IMR-90 (cell line): ENCODE results near the gene CHD9. TPM values are rescaled to one million over a fixed set of nuclear protein-coding genes. Genes with fewer than 3 reads are reported as not detected.

Source experiments
- ATAC-seq: fragments of 200-7000 bp; cut with Tn5 transposase; 2 replicates; pipeline ENCODE4 v1.9.1; 2020; ENCODE audit warnings: low read depth, mild to moderate bottlenecking, moderate library complexity
- BruUV-seq: library from RNA; stranded (reverse); fragments of 400-500 nt; replicated peaks from 2 replicates; lab custom pipeline; 2021; lab: Mats Ljungman, UMichigan
- CTCF ChIA-PET: fragments of 300-600 bp; formaldehyde crosslinking; extraction: SDS; loops from one replicate; lab custom pipeline; 2021; ENCODE audit warnings: antibody characterized with exemption; lab: Yijun Ruan, JAX
- POLR2A ChIA-PET: fragments of 300-600 bp; sonication (Branson Sonifier 250); formaldehyde crosslinking; loops from one replicate; lab custom pipeline; 2022; ENCODE audit warnings: antibody characterized with exemption; ENCODE audit not compliant: unreplicated experiment; lab: Charles Lee
- DNase-seq: peaks from one replicate; pipeline ENCODE4 v3.0.0; 2013
- H2AFZ ChIP-seq: replicated peaks from 2 replicates; pipeline ENCODE3; 2013; ENCODE audit warnings: low read length, mild to moderate bottlenecking; ENCODE audit not compliant: poor library complexity
- H2AK5ac ChIP-seq: 2 replicates; pipeline ENCODE4 v1.6.1; 2013; ENCODE audit warnings: low read depth, low read length, inconsistent platforms
- H2AK9ac ChIP-seq: replicated peaks from 2 replicates; pipeline ENCODE3; 2013; ENCODE audit warnings: mild to moderate bottlenecking, low read depth, low read length, moderate library complexity; ENCODE audit not compliant: poor library complexity
- H2BK120ac ChIP-seq: 2 replicates; pipeline ENCODE4 v1.6.1; 2013; ENCODE audit warnings: low read depth, low read length, inconsistent platforms
- H2BK15ac ChIP-seq: 3 replicates; pipeline ENCODE4 v1.6.1; 2013; ENCODE audit warnings: low read depth, low read length, inconsistent platforms
- H2BK20ac ChIP-seq: 2 replicates; pipeline ENCODE4 v1.6.1; 2013; ENCODE audit warnings: low read depth, mild to moderate bottlenecking, inconsistent platforms, low read length, moderate library complexity
- H2BK5ac ChIP-seq: 2 replicates; pipeline ENCODE4 v1.6.1; 2013; ENCODE audit warnings: mild to moderate bottlenecking, low read depth, low read length, inconsistent platforms; ENCODE audit not compliant: poor library complexity, severe bottlenecking
- H3K14ac ChIP-seq: replicated peaks from 2 replicates; pipeline ENCODE4 v1.6.1; 2013; ENCODE audit warnings: low read depth, low read length, inconsistent platforms
- H3K18ac ChIP-seq: 2 replicates; pipeline ENCODE4 v1.6.1; 2013; ENCODE audit warnings: low read depth, low read length, control low read depth
- H3K23ac ChIP-seq: 2 replicates; pipeline ENCODE4 v1.6.1; 2013; ENCODE audit warnings: low read depth, low read length, inconsistent platforms
- H3K27ac ChIP-seq: 2 replicates; pipeline ENCODE4 v1.5.1; 2013; ENCODE audit warnings: mild to moderate bottlenecking, control low read depth, low read length; ENCODE audit not compliant: insufficient read depth
- H3K27me3 ChIP-seq: 2 replicates; pipeline ENCODE4 v1.6.1; 2013; ENCODE audit warnings: low read length; ENCODE audit not compliant: control insufficient read depth, insufficient read depth
- H3K36me3 ChIP-seq: 2 replicates; pipeline ENCODE4 v1.6.1; 2013; ENCODE audit warnings: low read length, mixed read lengths; ENCODE audit not compliant: control insufficient read depth, insufficient read depth
- H3K4ac ChIP-seq: 2 replicates; pipeline ENCODE4 v1.6.1; 2013; ENCODE audit warnings: low read depth, low read length, inconsistent platforms
- H3K4me1 ChIP-seq: 2 replicates; pipeline ENCODE4 v1.6.1; 2013; ENCODE audit warnings: low read length, mixed read lengths; ENCODE audit not compliant: control insufficient read depth, insufficient read depth
- H3K4me2 ChIP-seq: 2 replicates; pipeline ENCODE4 v1.6.1; 2013; ENCODE audit warnings: low read depth, mild to moderate bottlenecking, control low read depth, low read length, moderate library complexity
- H3K4me3 ChIP-seq: 2 replicates; pipeline ENCODE4 v1.5.1; 2013; ENCODE audit warnings: low read depth, mild to moderate bottlenecking, control low read depth, low read length, moderate library complexity; ENCODE audit not compliant: insufficient read depth
- H3K56ac ChIP-seq: 2 replicates; pipeline ENCODE4 v1.6.1; 2013; ENCODE audit warnings: low read length, inconsistent platforms; ENCODE audit not compliant: insufficient read depth; ENCODE audit errors: extremely low read depth
- H3K79me1 ChIP-seq, 2 experiments: 2 replicates each; pipeline ENCODE4 v1.6.1; 2013; ENCODE audit warnings: low read length in 2 of 2, inconsistent platforms in 1 of 2, low read depth in 1 of 2
- H3K9ac ChIP-seq: 2 replicates; pipeline ENCODE4 v1.6.1; 2013; ENCODE audit warnings: low read depth, low read length, control low read depth
- H3K9me1 ChIP-seq: 2 replicates; pipeline ENCODE4 v1.6.1; 2013; ENCODE audit warnings: low read length, inconsistent platforms; ENCODE audit not compliant: insufficient read depth
- H3K9me3 ChIP-seq: 2 replicates; pipeline ENCODE4 v1.6.1; 2013; ENCODE audit warnings: low read length; ENCODE audit not compliant: control insufficient read depth, insufficient read depth
- H4K20me1 ChIP-seq: 2 replicates; pipeline ENCODE4 v1.6.1; 2013; ENCODE audit warnings: low read length, inconsistent platforms; ENCODE audit not compliant: insufficient read depth
- H4K5ac ChIP-seq: 2 replicates; pipeline ENCODE4 v1.6.1; 2013; ENCODE audit warnings: mild to moderate bottlenecking, low read depth, low read length, control low read depth
- H4K8ac ChIP-seq, 2 experiments: 2 replicates each; pipeline ENCODE4 v1.6.1; 2013; ENCODE audit warnings: low read depth in 2 of 2, low read length in 2 of 2, control low read depth in 1 of 2, inconsistent platforms in 1 of 2
- H4K91ac ChIP-seq: 2 replicates; pipeline ENCODE4 v1.6.1; 2013; ENCODE audit warnings: low read depth, low read length, inconsistent platforms; ENCODE audit not compliant: insufficient read depth
- BHLHE40 ChIP-seq: fragments of 150-350 bp; IDR thresholded peaks from 2 replicates; pipeline ENCODE4 v1.6.1; 2016; ENCODE audit warnings: mild to moderate bottlenecking, low read depth, low read length
- MXI1 ChIP-seq: IDR thresholded peaks from 2 replicates; pipeline ENCODE4 v1.6.1; 2012; ENCODE audit warnings: low read depth, mild to moderate bottlenecking, low read length, moderate library complexity, borderline replicate concordance
- NFE2L2 ChIP-seq: fragments of 150-350 bp; IDR thresholded peaks from 2 replicates; pipeline ENCODE4 v1.6.1; 2016; ENCODE audit warnings: low read depth, mild to moderate bottlenecking, low read length
- RAD21 ChIP-seq: IDR thresholded peaks from 2 replicates; pipeline ENCODE4 v1.6.1; 2012; ENCODE audit warnings: low read length, improper control_type of control experiment
- RCOR1 ChIP-seq: IDR thresholded peaks from 2 replicates; pipeline ENCODE4 v1.6.1; 2012; ENCODE audit warnings: mild to moderate bottlenecking, low read length, improper control_type of control experiment; ENCODE audit not compliant: insufficient replicate concordance
- RFX5 ChIP-seq: IDR thresholded peaks from 2 replicates; pipeline ENCODE4 v1.8.0; 2012; ENCODE audit warnings: low read depth, mild to moderate bottlenecking, low read length, moderate library complexity
- USF2 ChIP-seq: fragments of 150-350 bp; IDR thresholded peaks from 2 replicates; pipeline ENCODE4 v1.6.1; 2017; ENCODE audit warnings: mild to moderate bottlenecking, antibody characterized with exemption, low read length, low read depth
- WGBS, 2 experiments: methylation state at CpG; one replicate each; pipeline versions ENCODE4 v1.1.5 to v1.1.7; 2013; ENCODE audit warnings: missing lambda C conversion rate in 2 of 2; ENCODE audit not compliant: insufficient read length in 1 of 2; ENCODE audit errors: extremely low coverage in 2 of 2; 5-methylcytosine and 5-hydroxymethylcytosine counted together
- dilution Hi-C: fragments of 300-500 bp; cut with HindIII; formaldehyde crosslinking; loops from one replicate; pipeline ENCODE4 v1.14.3; 2018; ENCODE audit warnings: low sequenced_read_pairs; ENCODE audit not compliant: unreplicated experiment
- in situ Hi-C: fragments of 300-500 bp; cut with MboI; formaldehyde crosslinking; loops from 3 replicates; pipeline ENCODE4 v1.14.3; 2019; ENCODE audit warnings: low sequenced_read_pairs, inconsistent platforms, mixed read lengths
- intact Hi-C: fragments of 100-400 bp; cut with micrococcal nuclease; formaldehyde crosslinking; loops from 2 replicates; pipeline ENCODE4 v1.10.0; 2022
- polyA plus RNA-seq, 3 experiments: library from polyadenylated mRNA; depleted of rRNA; stranded (reverse); fragments of >200 nt; gene quantifications; 2 replicates each; pipeline ENCODE4 v1.2.3, GENCODE V29; 2012; ENCODE audit warnings: low replicate concordance in 1 of 3
- total RNA-seq: library from RNA; depleted of rRNA; stranded (reverse); fragments of >200 nt; gene quantifications from 2 replicates; pipeline ENCODE4 v1.2.3, GENCODE V29; 2012
- TF ChIP-seq, protein P1 (sequence below): conservative IDR thresholded peaks from 2 replicates; pipeline ENCODE4 v1.5.1; 2012; ENCODE audit warnings: mild to moderate bottlenecking, low read depth, low read length, improper control_type of control experiment
- TF ChIP-seq, protein P2 (sequence below): fragments of 150-350 bp; IDR thresholded peaks from 2 replicates; pipeline ENCODE4 v1.6.1; 2016; ENCODE audit warnings: low read depth, mild to moderate bottlenecking, low read length, moderate library complexity, borderline replicate concordance

Gene CHD9
- total and polyA plus RNA-seq, 2 of the 4 experiments (the other 2 are of a cell fraction): 9.1 to 48.8 TPM

GRCh38 chr16:53069772-53070171 lies 15.0 kb downstream of the CHD9 start:
- Histone ChIP-seq H3K4me1 (no peaks in the 10 kb centered on the region; the same call in 1 of the 2 replicates), H3K4me2 (no peak overlapping the region), H2BK120ac (no peak overlapping the region), H4K91ac (no peak overlapping the region), H3K27ac (no peak overlapping the region), H3K9ac (no peak overlapping the region), H3K4ac (no peak overlapping the region), H3K18ac (no peak overlapping the region), H3K14ac (no peak overlapping the region), H3K9me3 (no peaks in the 10 kb centered on the region), H3K79me1 (peaks cover 33 to 54% of the 10 kb centered on the region in 2 experiments), H3K9me1 (peaks cover 8% of the 10 kb centered on the region; the same call in 1 of the 2 replicates), H3K56ac (no peak overlapping the region), H3K4me3 (no peak overlapping the region), H4K5ac (no peak overlapping the region), H4K8ac (no peak overlapping the region), H4K20me1 (no peaks in the 10 kb centered on the region; the same call in 1 of the 2 replicates), H3K23ac (no peak overlapping the region), H3K36me3 (peaks cover 4% of the 10 kb centered on the region), H3K27me3 (no peaks in the 10 kb centered on the region), H2AFZ (no peak overlapping the region), H2BK20ac (no peak overlapping the region), H2AK9ac (no peak overlapping the region), H2BK5ac (no peak overlapping the region), H2AK5ac (no peak overlapping the region), H2BK15ac (no peak overlapping the region)
- DNase-seq: no peak
- no peak for ATAC-seq
- ChIA-PET CTCF (no interaction called here), POLR2A (no interaction called here)
- WGBS, 2 experiments: no CpG with 5 or more reads among the region's 2 CpGs
- intact Hi-C loops: no loop called here
- in situ Hi-C loops: loop anchor here (25.0 kb wide), 2 partner anchors 368 to 1182 kb away; partner anchors contain the start of gene RBL2
- BruUV-seq: no TSS peak
- no peak for TF ChIP-seq RAD21
- TF ChIP-seq, protein P1, sequence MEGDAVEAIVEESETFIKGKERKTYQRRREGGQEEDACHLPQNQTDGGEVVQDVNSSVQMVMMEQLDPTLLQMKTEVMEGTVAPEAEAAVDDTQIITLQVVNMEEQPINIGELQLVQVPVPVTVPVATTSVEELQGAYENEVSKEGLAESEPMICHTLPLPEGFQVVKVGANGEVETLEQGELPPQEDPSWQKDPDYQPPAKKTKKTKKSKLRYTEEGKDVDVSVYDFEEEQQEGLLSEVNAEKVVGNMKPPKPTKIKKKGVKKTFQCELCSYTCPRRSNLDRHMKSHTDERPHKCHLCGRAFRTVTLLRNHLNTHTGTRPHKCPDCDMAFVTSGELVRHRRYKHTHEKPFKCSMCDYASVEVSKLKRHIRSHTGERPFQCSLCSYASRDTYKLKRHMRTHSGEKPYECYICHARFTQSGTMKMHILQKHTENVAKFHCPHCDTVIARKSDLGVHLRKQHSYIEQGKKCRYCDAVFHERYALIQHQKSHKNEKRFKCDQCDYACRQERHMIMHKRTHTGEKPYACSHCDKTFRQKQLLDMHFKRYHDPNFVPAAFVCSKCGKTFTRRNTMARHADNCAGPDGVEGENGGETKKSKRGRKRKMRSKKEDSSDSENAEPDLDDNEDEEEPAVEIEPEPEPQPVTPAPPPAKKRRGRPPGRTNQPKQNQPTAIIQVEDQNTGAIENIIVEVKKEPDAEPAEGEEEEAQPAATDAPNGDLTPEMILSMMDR: no peak
- TF ChIP-seq RFX5: no peak
- no peak for TF ChIP-seq RCOR1
- TF ChIP-seq USF2: no peak
- TF ChIP-seq, protein P2, sequence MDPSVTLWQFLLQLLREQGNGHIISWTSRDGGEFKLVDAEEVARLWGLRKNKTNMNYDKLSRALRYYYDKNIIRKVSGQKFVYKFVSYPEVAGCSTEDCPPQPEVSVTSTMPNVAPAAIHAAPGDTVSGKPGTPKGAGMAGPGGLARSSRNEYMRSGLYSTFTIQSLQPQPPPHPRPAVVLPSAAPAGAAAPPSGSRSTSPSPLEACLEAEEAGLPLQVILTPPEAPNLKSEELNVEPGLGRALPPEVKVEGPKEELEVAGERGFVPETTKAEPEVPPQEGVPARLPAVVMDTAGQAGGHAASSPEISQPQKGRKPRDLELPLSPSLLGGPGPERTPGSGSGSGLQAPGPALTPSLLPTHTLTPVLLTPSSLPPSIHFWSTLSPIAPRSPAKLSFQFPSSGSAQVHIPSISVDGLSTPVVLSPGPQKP: no peak
- TF ChIP-seq MXI1: no peak
- TF ChIP-seq BHLHE40: no peak
- TF ChIP-seq NFE2L2: no peak
- dilution Hi-C loops: no loop called here
